Measurements from ENCODE around the gene ZNF425. TPM values are rescaled to one million over a fixed set of nuclear protein-coding genes. Genes with fewer than 3 reads are reported as not detected.

The ZNF425 gene
- total and polyA plus RNA-seq, 9 of the 15 experiments (the other 6 are each of a cell fraction or from before 2014, with no cell fraction given) = 0.03 to 0.89 (median 0.54) TPM

DNA sequence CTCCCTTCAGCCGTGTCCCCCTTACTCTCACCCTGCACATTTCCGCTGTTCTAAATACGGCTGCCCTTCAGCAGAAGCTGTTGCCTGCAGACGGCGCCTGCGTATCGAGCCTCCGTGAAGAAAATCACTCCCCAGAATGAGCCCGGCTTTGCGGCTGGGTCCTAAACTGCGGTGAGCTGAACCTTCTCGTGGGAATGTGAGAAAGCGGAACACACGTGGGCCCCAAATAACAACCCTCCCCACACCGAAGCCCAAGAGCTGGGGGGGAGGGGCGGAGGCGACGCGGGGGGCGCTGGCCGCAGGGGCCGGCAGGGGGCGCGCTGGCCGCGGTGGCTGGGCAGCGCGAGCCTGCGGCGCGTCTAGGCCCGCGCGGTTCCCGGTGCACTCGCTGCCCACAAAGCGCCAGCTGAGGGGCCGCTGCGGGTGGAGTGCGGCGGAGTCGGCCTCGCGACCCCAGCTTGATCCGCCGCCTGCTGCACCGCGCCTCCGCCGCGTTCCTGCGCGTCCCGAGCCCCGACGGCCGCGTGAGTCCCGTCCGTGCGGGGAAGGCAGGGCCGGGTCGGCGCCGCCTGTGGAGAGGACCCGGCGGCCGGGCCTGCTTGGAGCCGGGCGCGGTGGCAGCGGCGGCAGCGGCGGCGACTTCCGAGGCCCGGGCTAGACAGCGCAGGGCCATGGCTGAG lies 21.1 kb upstream of the ZNF425 start, which contains the start of gene ZNF398 (continued):
- TF ChIP-seq MLX (CRISPR knock-in tag; conservative IDR thresholded peaks at IDR 0.05) (no peak; a peak in 2 of 4 replicates), BACH1 (tag; IDR thresholded peaks at IDR 0.05) (no peak), HNRNPLL (IDR thresholded peaks at IDR 0.05; ENCODE audit: low read depth, low read length, poor library complexity, severe bottlenecking) (no peak), ZNF408 (CRISPR knock-in tag; IDR thresholded peaks at IDR 0.05; ENCODE audit: low read depth) (no peak), CREM (IDR thresholded peaks at IDR 0.05; ENCODE audit: low read depth) (peak; percentile 74), FOXP4 (CRISPR knock-in tag; IDR thresholded peaks at IDR 0.05; ENCODE audit: borderline replicate concordance) (no peak), SIX5 (IDR thresholded peaks at IDR 0.05; ENCODE audit: borderline replicate concordance in 1 of 2, insufficient read depth in 1 of 2, low read depth in 1 of 2, low read length in 2 of 2) (no peak; a peak in 1 of 4 replicates), GTF2E2 (tag; IDR thresholded peaks at IDR 0.05) (no peak; the same call in 1 of the 2 replicates), ZBTB34 (CRISPR knock-in tag; IDR thresholded peaks at IDR 0.05) (no peak), MTA2 (IDR thresholded peaks at IDR 0.05; ENCODE audit: low read depth) (peak; percentile 51; the same call in 1 of the 2 replicates), ZNF76 (CRISPR knock-in tag; IDR thresholded peaks at IDR 0.05; ENCODE audit: borderline replicate concordance) (no peak), ZNF717 (CRISPR knock-in tag; IDR thresholded peaks at IDR 0.05) (no peak), NELFE (IDR thresholded peaks at IDR 0.05; ENCODE audit: insufficient read depth, insufficient read length) (no peak), KLF1 (tag; IDR thresholded peaks at IDR 0.05) (no peak), RUNX1 (IDR thresholded peaks at IDR 0.05; ENCODE audit: low read depth) (no peak), NUFIP1 (IDR thresholded peaks at IDR 0.05; ENCODE audit: partially characterized antibody) (no peak), SP1 (CRISPR knock-in tag; IDR thresholded peaks at IDR 0.05) (peak; percentile 7; the same call in 1 of the 2 replicates), NCOR1 (IDR thresholded peaks at IDR 0.05) (peak; percentile 44; the same call in 1 of the 2 replicates), TAF9B (IDR thresholded peaks at IDR 0.05; ENCODE audit: partially characterized antibody) (no peak), MAFF (IDR thresholded peaks at IDR 0.05; ENCODE audit: low read length) (no peak), AFF4 (CRISPR knock-in tag; IDR thresholded peaks at IDR 0.05) (peak; percentile 83; the same call in 1 of the 2 replicates)

Measured in K562 (cell line).